Activated CD8-positive, alpha-beta memory T cell treated with anti-CD3 and anti-CD28 coated beads for 24 hours (primary cell): ENCODE results near the gene RGS2.

ENCODE experiments used
- DNase-seq: peaks from one replicate; pipeline ENCODE4 v3.0.0-alpha.2; 2020

The RGS2 gene, protein sequence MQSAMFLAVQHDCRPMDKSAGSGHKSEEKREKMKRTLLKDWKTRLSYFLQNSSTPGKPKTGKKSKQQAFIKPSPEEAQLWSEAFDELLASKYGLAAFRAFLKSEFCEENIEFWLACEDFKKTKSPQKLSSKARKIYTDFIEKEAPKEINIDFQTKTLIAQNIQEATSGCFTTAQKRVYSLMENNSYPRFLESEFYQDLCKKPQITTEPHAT

DNA sequence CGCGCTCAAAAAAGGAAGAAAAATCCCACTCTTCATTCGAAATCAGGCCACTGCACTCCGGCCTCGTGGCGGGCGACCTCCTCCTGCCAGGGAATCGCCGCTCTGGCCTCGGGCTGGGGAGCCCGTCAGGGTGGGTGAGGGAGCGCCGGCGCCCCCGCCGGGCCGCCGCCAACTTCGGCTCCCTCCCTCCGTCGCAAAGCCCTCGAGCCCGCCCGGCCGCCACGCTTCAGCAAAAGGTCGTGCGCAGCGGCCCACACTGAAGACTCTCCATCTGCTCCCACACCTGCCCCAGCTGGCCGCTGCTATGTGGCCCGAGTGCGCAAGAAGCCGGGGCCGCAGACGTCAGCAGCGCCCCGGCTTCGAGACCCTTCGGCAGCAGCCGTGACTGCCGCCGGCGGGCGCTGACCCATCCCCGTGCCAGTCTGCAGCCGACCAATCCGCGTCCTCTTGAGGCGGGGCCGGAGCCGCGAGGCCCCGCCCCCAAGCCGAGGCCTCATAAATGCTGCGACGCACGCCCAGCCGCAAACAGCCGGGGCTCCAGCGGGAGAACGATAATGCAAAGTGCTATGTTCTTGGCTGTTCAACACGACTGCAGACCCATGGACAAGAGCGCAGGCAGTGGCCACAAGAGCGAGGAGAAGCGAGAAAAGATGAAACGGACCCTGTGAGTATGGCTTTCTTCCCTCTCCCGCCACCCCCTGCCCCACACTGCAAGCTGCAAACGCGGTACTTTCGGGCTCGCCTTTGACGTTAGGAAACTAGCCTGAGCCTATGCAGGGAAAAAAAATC is at the start of gene RGS2:
RGS2 (plus strand) TSS at position 522 of the 789 bp plus-strand sequence; CDS start at position 555, 33 bp downstream.
- peak; percentile 94 for DNase-seq

DNA sequence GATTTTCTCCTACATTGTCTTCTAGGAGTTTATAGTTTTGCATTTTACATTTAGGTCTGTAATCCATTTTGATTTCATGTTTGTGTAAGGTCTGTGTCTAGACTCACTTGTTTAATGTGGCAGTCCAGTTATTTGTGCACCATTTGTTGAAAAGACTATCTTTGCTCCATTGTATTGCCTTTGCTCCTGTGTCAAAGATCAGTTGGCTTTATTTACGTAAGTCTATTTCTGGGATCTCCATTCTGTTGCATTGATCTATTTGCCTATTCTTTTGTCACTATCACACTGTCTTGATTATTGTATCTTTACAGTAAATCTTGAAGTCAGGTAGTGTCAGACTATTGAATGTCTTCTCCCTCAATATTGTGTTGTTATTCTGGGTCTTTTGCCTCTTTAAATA is 49.7 kb upstream of the RGS2 start:
- no peak for DNase-seq

DNA sequence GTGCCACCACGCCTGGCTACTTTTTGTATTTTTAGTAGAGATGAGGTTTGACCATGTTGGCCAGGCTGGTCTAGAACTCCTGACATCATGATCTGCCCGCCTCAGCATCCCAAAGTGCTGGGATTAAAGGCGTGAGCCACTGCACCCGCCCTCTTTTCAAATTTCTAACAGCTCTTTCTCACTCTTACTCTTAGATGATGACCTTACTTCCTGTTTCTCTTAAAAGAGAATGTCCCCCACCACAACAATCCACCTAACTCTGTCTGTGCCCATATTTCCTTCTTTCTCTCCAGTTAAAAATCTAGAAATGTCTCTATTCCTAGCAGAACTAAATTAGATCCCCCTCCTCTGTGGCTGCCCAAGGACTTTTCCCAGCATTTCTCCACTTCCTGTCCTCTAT is 46.6 kb upstream of the RGS2 start:
- no peak for DNase-seq

DNA sequence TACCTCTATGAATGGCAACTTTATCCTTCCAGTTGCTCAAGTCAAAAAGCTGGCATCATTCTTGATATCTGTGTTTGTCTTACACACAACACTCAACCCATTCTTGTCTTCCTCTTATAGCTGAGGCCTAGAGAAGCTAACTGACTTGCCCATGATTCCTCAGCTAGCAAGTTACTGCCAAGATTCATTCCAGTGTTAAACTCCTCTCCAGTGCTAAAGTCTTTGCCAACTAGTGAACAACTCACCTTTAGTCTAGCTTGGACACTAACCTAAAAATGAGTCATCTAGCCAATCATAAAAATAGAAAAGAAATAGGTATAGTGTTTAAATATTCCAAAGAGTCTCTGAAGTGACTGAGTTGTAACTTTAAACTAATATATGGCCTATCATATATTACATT is 45.6 kb upstream of the RGS2 start:
- no peak for DNase-seq

DNA sequence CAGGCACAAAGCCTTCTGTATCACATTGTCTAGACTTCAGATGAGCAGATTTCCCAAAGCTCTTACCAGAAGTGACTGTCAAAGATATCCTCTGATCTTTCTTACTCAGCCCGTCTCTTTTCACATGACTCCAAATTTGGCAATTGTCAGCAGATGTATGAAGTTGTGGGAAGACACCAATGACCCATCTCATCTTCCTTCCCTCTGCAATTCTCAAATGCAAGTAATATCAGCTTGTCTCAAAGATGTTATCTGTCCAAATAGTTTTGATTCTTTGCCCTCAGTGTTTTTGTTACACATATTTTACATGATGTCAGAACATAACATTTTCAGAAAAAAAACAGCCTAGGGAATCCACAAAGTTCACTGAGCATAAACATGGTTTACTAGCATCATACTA is 45.1 kb upstream of the RGS2 start:
- DNase-seq, result no peak

DNA sequence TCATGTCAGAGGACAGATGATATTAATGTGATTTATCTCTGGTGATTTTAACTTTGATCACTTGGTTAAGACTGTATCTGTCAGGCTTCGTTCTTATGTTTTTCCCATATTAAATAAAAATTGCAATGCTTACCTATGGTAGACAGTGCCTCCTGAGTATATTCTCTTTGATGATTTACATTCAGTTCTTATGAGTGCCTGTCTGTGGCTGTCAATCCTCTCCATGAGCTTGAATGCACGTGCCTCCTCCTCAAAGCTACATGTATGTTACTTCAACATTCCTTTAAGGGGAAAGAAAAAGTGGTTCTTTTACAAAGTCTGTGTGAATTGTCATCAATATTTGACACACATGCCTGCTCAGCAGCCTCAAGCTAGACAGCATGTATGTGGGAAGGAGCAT is 44.2 kb upstream of the RGS2 start:
- DNase-seq, result no peak

DNA sequence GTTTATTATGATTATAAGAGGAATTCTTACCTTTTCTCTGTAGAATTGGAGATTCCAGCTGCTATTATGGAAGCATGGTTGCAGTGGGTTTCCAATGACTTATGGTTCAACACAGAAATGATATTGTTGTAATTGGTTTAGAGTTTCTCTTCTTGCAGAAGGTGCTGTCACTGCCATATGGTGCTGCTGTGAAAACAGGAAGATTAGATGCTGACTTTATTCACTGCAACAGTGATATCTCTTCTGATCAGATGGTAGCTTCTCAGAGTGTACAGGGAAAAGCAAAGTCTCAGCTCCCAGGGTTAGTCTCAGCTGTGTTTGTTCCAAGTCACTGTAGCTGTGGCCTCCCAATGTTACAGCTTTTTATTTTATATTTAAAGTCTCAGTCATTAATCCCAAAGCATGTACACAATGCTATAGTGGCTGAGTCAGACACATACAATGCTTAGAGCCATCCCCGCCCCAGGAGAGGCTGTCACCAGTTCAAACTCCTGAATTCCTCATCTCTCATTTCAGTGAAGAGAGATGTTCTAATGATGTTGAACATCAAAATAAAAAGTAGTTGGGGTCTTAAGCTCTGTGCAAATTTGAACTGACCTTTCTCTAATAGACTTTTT is 42.7 kb upstream of the RGS2 start:
- no peak for DNase-seq

DNA sequence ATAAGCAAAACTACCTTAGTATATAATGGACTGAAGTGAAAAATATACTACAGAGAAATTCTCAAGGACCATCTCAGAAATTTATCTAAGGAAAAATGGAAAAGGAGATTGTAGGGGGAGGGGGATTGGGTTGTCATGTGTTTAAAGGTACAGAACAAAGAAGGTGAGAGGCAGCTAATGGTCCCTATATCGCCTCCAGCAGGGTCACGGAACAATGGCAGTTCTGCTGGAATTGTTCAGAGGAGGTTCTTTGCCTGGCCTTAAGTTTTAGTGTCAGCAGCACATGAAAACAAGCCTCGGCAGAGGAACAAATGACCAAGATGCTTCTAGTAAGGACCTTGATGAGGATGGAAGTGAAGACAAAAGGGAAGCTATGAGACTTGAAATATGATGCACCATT is 42.0 kb upstream of the RGS2 start:
- no peak for DNase-seq

DNA sequence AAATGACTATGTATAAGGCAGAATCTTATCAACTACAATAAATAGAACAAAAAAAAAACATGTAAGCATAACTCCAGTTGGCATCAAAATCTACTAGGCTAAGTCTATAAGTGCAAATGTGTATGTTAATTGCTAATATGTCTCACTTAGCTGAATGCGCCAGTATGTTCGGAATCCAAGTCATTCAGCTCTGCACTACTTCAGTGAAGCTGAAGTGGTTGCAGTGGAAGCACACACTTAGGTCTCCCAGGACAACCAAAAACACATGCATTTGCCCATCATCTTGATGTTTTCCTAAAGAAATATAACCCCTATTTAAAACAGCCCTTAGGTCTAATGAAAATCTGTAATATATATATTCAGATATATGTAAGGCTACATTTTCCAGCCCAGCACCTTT is 41.0 kb upstream of the RGS2 start:
- DNase-seq, result no peak

DNA sequence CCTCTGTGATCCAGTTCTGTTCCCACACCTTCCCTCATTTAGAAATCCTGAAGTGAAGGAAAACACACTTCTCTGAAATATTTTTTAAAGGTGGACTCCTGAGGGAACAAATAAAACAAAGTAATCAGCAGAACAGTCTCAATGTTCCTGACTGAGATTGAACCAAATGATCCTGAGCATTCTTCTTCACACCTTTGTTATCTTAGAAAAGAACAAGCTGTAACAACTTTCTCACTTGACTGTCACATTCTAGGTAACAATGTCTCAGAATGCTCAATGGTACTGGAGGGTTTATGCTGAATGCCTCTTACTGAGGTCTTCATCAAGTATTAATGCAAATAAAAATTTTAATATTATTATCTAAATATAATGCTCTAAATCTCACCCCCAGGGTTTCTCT is 40.4 kb upstream of the RGS2 start:
- DNase-seq, result no peak

DNA sequence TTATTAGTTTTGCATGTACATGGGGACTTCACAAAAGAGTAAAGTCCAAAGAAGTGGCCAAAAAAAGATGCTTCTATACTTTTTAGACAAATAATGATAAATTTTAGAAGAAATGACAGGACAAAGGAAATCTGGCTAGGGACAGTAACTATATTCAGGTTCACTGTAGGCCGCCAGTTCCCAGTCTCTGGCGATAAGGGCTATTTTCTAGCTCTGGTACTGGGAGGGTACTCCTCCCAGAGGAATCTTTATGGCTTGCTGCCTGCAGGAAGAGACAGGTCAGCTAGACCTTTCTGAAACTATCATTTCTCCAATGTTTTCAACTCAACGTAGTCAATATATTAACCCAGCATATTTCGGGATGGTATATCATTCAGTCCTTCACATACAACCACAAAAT is 37.5 kb upstream of the RGS2 start:
- no peak for DNase-seq

DNA sequence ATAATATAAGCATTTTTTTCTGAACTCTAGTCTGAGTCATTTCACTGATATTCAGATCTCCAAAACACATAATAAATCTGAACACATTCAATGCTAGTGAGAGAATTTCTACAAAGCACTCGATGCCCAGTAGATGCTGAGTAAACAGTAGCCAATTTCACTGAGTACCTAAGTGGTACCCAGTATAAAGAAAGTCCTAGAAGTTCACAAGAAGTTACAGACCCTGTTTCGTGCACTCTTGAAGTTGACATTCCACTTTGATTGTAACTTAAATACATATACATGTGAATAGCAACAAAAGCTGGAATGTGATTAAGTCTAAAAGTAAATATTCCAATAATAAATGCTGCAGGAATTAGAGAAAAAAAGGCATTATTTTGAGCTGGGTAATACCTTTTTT is 33.2 kb upstream of the RGS2 start:
- no peak for DNase-seq

DNA sequence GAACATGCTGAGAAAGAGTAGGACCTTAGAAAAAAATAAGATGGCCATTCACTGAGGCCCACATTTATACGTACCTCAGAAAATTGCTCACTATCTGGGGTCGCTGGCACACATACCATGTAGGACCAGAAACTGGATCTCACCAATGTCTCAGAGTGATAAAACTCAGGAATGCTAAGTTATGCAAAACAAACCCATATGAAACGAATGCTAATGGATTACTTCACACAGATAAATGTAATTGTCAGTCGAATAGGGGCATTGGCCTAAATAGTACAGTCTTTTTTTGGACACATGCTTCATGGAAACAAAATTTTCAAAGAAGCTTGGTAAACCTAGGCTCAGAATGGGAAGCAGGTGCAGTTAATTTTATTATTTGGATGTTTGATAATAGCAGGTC is 32.6 kb upstream of the RGS2 start:
- no peak for DNase-seq

DNA sequence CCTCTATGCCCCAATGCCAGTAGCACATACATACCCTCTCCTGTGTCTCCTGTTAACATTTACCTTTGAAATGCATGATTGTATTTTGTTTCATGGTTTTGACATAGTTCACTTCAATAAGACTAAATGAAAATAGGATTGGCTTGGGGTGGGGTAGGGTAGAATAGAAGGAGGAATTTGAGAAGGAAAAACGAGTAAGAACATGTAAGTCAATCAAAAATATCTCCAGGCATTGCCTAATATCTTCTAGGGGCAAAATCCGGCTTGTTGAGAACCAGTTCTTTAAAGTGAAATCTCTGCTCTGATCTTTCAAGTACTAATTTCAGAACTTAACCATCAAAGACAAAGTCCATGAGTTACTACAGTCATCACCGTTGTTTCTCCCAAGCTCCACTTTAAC is 31.8 kb upstream of the RGS2 start:
- DNase-seq, result no peak

DNA sequence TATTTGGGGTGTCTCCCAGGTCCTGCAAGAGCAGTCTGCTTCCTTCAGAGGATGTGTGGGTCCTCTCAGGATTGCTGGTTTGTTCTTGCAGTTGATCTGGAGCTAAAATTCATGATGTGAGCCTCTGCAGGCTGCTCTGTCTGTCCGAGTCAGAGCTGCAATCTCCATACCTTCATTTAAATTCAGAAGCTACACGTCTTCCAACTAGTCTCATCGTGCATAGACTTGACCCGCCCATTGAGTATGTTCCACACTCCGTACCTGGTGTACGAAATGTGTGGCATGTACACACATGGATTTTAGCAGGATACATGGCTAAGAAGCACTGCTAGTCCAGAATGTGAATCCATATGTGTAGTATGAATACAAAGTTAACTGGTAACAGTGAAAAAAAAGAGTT is 25.0 kb upstream of the RGS2 start:
- no peak for DNase-seq

DNA sequence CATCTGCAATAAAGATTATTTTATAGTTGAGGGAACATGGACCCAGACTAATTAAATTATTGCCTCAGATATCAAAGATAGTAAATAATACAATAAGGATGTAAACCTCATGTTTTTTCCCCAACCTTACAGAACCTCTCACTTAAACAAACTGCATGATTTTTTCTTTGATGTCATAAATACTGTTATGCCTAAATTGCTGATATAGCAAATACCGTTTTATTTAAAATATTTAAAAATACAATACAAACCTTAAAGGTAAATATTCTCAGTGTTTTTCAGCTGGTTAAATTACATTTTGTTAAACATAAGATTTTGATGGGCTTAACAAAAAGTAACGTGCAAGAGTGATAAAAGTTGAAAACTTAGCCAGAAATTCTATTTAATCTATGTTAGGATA is 24.4 kb upstream of the RGS2 start:
- DNase-seq, result no peak

DNA sequence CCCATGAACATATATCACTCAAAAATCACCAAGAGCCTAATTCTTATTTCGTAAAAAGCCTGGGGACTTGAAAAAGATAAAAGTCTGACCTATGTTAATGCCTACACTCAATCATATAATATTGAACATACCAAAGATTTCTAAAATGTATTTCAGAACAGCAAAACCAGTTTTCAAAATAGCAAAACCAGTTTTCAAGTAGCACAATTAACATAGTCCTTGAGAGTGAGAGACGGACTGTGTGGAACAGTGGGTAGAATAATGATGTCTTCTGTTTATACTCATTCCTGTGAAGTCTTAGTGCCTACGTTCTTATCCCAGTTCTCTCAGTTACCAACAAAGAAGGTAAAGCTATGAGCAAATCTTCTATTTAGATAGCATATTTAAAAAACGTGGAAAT is 22.3 kb upstream of the RGS2 start:
- no peak for DNase-seq

DNA sequence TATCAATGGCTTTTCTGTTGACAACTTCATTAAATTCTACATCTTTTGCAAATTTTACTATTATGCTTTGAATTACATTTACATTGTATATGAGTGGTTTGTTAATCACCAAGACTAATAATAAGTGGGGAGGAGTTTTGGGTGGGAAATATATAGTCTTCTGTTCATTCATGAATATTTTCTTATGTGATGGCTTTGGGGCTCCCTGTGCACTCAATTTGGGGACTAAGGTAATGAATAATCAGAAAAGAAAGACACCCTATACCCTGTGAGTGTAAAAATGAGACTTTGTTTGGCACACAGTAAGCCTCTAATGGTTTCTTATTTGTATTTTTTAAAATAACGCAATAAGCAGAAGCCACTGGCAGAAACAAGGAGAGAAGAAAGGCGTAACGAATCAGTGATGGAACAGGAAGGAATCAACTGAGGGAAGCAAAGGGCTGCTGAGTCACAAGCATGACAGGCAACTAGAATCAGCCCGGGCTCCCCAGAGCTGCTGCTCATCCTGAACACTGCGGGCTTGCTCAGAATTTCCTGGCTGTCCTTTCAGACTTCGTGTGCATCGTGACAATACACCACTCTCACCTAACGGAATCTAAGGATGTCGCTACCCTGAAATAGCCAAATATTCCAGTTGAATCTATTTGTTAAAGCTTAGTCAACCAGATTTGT is 20.8 kb upstream of the RGS2 start:
- DNase-seq, result no peak

DNA sequence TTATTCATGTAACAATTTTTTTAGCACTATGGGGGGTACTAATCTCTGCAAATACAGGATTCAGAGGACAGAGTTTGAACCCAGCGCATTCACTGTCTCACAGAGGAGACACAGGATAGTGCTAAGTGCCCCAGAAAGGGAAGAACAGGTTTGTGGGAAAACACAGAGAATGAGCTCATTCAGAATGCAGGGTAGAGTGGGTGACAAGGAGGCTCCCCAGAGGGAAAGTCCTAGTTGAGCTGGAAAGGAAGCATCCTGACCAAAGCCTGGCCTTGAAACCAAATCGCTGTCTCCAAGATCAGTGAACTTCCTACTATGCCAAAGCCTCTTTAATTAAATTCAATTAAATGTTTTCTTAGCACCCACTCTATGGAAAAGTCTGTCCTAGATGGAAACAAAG is 19.0 kb upstream of the RGS2 start:
- no peak for DNase-seq

DNA sequence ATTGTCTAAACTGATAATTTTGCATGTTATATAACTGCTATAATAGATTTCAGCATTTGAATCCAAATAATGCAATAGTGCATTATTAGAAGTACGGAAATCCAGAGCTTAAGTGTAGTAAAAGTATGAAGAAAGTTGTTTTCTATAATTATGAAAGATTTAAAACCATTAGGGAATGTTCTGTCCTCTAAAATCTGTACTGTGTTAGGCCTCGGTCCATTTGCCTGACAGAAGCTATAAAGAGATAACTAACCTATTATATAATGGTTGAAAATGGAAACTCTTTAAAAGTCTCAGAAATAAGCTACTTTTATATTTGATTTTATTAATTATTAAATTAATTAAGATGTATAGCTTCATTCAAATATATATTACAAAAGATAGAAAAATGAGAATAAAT is 16.2 kb upstream of the RGS2 start:
- no peak for DNase-seq

DNA sequence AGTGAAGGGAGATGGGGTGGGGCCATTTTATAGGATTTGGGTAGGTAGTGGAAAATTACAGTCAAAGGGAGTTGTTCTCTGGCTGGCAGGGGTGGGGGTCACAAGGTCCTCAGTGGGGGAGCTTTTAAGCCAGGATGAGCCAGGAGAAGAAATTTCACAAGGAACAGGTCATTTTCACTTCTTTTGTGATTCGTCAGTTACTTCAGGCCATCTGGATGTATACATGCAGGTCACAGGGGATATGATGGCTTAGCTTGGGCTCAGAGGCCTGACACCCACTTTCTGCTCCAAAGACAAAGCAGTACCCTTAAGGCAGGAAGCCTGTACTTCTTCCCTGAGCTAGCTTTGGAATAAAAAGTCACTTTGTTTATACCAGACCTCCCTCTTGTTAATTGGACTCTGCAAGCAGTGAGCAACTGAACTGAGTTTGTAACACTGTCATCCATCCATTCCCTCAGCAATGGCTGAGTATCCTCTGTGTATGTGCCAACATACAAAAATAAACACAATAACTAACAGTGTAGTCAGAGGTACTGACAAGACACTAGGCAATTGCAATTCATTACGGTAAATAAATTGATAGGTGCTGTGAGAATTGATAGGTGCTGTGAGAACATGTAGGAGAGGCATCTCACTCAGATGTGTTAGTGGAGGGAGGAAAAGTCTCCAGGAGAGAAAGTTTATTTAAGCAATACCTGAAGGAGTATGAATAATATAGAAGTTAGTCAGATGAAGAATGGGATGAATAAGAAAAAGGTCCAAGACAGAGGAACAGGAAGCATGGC is 14.7 kb upstream of the RGS2 start:
- no peak for DNase-seq

DNA sequence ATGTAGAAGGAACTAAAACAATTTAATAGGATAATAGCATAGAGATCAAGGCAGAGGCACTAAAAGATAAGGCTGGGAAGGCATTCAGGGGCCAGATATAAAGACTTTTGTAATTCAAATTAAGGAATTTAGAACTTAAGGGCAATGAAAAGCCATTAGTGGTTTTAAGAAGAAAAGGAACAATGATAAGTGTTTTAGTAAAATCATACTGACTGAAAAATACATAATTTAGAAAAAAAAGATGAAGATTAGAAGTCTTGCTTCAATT is 14.1 kb upstream of the RGS2 start:
- no peak for DNase-seq

DNA sequence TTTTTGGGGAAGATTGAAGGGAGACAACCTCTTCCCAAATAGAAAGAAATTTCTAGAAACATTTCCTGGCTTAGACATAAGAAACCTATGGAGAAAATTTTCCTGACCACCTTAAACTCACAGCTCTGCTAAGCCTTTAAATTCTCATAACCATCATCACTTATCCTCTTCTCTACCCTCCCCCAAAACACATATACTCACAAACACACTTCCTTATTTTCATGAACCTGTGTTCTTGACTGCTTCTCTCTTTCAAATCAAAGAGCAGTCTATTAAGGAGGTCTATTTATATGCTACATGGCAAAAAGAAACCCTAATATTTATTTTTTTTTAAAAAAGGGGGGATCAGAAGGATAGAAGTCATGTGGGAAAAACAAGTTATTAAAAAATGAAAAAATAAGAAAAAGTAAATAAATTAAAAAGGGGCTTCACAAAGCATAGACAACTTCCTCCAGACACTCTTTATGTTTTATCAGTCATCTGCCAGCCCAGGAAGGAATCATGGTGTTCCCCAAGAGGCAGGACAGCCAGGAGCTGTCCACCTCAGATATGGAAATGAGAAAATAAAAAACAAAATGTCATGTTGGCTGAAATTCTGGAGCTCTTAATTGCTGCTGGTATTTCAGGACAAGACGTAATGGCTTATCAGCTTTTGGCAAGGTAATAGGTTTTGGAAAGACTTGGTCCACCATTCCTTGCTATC is 12.8 kb upstream of the RGS2 start:
- DNase-seq, result no peak
